ENCODE data around the gene TMIGD2.

Gene TMIGD2

GRCh38 chr19:4313847-4314490, 11.8 kb upstream of the TMIGD2 start:
- Histone ChIP-seq H3K36me3 (replicated peaks; ENCODE audit: low read depth, low read length) (peaks cover 14% of the 10 kb centered on the region), H3K4me3 (ENCODE audit: low read length) (no peak overlapping the region), H2AFZ (ENCODE audit: low read depth, low read length) (no peak overlapping the region), H3K27me3 (ENCODE audit: low read depth, low read length) (no peaks in the 10 kb centered on the region), H3K9ac (ENCODE audit: low read length) (no peak overlapping the region), H3K9me3 (ENCODE audit: insufficient read depth, low read length) (no peaks in the 10 kb centered on the region), H4K20me1 (ENCODE audit: insufficient read depth, low read length) (no peaks in the 10 kb centered on the region), H3K4me1 (ENCODE audit: low read length) (no peaks in the 10 kb centered on the region), H3K27ac (ENCODE audit: low read length) (no peak overlapping the region), H3K79me2 (ENCODE audit: low read length) (no peaks in the 10 kb centered on the region), H3K4me2 (ENCODE audit: low read length) (no peak overlapping the region)
- TF ChIP-seq, protein P1, sequence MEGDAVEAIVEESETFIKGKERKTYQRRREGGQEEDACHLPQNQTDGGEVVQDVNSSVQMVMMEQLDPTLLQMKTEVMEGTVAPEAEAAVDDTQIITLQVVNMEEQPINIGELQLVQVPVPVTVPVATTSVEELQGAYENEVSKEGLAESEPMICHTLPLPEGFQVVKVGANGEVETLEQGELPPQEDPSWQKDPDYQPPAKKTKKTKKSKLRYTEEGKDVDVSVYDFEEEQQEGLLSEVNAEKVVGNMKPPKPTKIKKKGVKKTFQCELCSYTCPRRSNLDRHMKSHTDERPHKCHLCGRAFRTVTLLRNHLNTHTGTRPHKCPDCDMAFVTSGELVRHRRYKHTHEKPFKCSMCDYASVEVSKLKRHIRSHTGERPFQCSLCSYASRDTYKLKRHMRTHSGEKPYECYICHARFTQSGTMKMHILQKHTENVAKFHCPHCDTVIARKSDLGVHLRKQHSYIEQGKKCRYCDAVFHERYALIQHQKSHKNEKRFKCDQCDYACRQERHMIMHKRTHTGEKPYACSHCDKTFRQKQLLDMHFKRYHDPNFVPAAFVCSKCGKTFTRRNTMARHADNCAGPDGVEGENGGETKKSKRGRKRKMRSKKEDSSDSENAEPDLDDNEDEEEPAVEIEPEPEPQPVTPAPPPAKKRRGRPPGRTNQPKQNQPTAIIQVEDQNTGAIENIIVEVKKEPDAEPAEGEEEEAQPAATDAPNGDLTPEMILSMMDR (IDR thresholded peaks at IDR 0.05; ENCODE audit: low read depth, low read length): no peak
- no peak for TF ChIP-seq EZH2phosphoT487 (IDR thresholded peaks at IDR 0.05; ENCODE audit: low read depth)

- no peak overlapping the region for H3K4me2 ChIP-seq (ENCODE audit: low read length)
- H3K4me3 ChIP-seq (ENCODE audit: low read length): no peak overlapping the region
- no peaks in the 10 kb centered on the region for H3K4me1 ChIP-seq (ENCODE audit: low read length)
- no peak overlapping the region for H3K9ac ChIP-seq (ENCODE audit: low read length)
- no peak for TF ChIP-seq EZH2phosphoT487 (IDR thresholded peaks at IDR 0.05; ENCODE audit: low read depth)
- TF ChIP-seq, protein P1 (IDR thresholded peaks at IDR 0.05; ENCODE audit: low read depth, low read length): no peak
- no peaks in the 10 kb centered on the region for H4K20me1 ChIP-seq (ENCODE audit: insufficient read depth, low read length)
- no peaks in the 10 kb centered on the region for H3K27me3 ChIP-seq (ENCODE audit: low read depth, low read length)
- no peaks in the 10 kb centered on the region for H3K9me3 ChIP-seq (ENCODE audit: insufficient read depth, low read length)
- peaks cover 10% of the 10 kb centered on the region for H3K36me3 ChIP-seq (replicated peaks; ENCODE audit: low read depth, low read length)
- H3K79me2 ChIP-seq (ENCODE audit: low read length): no peaks in the 10 kb centered on the region
- no peak overlapping the region for H3K27ac ChIP-seq (ENCODE audit: low read length)
- no peak overlapping the region for H2AFZ ChIP-seq (ENCODE audit: low read depth, low read length)
Measured at GRCh38 chr19:4310247-4311121, 8.3 kb upstream of the TMIGD2 start.

DNA sequence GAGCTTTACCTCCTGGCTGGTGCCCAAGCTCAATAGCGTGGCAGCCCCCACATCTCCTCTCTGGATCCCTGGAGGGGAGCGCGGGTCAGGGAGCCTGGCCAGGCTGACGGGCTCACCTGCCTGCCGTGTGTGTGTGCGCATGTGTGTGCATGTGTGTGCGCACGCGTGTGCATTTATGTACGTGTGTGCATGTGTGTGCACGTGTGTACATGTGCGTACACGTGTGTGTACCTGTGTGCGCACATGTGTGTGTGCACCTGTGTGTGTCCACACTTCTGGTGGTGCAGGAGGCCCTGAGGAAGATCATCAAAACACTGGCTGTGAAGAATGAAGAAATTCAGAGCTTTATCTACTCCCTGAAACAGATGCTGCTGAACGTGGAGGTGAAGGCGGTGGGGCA, 3.5 kb upstream of the TMIGD2 start:
- H3K27me3 ChIP-seq (ENCODE audit: low read depth, low read length): no peaks in the 10 kb centered on the region
- no peak overlapping the region for H3K9ac ChIP-seq (ENCODE audit: low read length)
- no peak overlapping the region for H2AFZ ChIP-seq (ENCODE audit: low read depth, low read length)
- H3K4me3 ChIP-seq (ENCODE audit: low read length): no peak overlapping the region
- H3K9me3 ChIP-seq (ENCODE audit: insufficient read depth, low read length): no peaks in the 10 kb centered on the region
- TF ChIP-seq EZH2phosphoT487 (IDR thresholded peaks at IDR 0.05; ENCODE audit: low read depth): no peak
- TF ChIP-seq, protein P1 (IDR thresholded peaks at IDR 0.05; ENCODE audit: low read depth, low read length): no peak
- no peak overlapping the region for H3K4me2 ChIP-seq (ENCODE audit: low read length)
- H3K27ac ChIP-seq (ENCODE audit: low read length): no peak overlapping the region
- H3K79me2 ChIP-seq (ENCODE audit: low read length): no peaks in the 10 kb centered on the region
- H4K20me1 ChIP-seq (ENCODE audit: insufficient read depth, low read length): no peaks in the 10 kb centered on the region
- peaks cover 5% of the 10 kb centered on the region for H3K36me3 ChIP-seq (replicated peaks; ENCODE audit: low read depth, low read length)
- no peaks in the 10 kb centered on the region for H3K4me1 ChIP-seq (ENCODE audit: low read length)

- Histone ChIP-seq H3K79me2 (ENCODE audit: low read length) (no peaks in the 10 kb centered on the region), H3K4me1 (ENCODE audit: low read length) (no peaks in the 10 kb centered on the region), H3K4me2 (ENCODE audit: low read length) (peak overlapping the region; percentile 67; the same call in 1 of the 2 replicates), H3K36me3 (replicated peaks; ENCODE audit: low read depth, low read length) (peaks cover 1% of the 10 kb centered on the region), H3K27ac (ENCODE audit: low read length) (no peak overlapping the region), H3K9me3 (ENCODE audit: insufficient read depth, low read length) (no peaks in the 10 kb centered on the region), H3K9ac (ENCODE audit: low read length) (no peak overlapping the region), H3K27me3 (ENCODE audit: low read depth, low read length) (no peaks in the 10 kb centered on the region), H2AFZ (ENCODE audit: low read depth, low read length) (no peak overlapping the region), H4K20me1 (ENCODE audit: insufficient read depth, low read length) (no peaks in the 10 kb centered on the region), H3K4me3 (ENCODE audit: low read length) (peak overlapping the region; percentile 77; the same call in 1 of the 2 replicates)
- TF ChIP-seq, protein P1 (IDR thresholded peaks at IDR 0.05; ENCODE audit: low read depth, low read length): no peak
- no peak for TF ChIP-seq EZH2phosphoT487 (IDR thresholded peaks at IDR 0.05; ENCODE audit: low read depth)
Measured at GRCh38 chr19:4305257-4305612, 3.0 kb upstream of the TMIGD2 start.

All from OCI-LY3 (cell line).